ENCODE results near the gene GPER1. TPM values are rescaled to one million over a fixed set of nuclear protein-coding genes. Genes with fewer than 3 reads are reported as not detected.
"Not testable (repeated sequence)": the region's sequence is repeated elsewhere in the genome, so short reads cannot be mapped to it uniquely, and the experiment has no call there.

Gene GPER1
- total RNA-seq: 1 to 10 TPM in 1 of 2 donors, under 1 TPM in 1; 0.24 to 1.1 TPM

DNA sequence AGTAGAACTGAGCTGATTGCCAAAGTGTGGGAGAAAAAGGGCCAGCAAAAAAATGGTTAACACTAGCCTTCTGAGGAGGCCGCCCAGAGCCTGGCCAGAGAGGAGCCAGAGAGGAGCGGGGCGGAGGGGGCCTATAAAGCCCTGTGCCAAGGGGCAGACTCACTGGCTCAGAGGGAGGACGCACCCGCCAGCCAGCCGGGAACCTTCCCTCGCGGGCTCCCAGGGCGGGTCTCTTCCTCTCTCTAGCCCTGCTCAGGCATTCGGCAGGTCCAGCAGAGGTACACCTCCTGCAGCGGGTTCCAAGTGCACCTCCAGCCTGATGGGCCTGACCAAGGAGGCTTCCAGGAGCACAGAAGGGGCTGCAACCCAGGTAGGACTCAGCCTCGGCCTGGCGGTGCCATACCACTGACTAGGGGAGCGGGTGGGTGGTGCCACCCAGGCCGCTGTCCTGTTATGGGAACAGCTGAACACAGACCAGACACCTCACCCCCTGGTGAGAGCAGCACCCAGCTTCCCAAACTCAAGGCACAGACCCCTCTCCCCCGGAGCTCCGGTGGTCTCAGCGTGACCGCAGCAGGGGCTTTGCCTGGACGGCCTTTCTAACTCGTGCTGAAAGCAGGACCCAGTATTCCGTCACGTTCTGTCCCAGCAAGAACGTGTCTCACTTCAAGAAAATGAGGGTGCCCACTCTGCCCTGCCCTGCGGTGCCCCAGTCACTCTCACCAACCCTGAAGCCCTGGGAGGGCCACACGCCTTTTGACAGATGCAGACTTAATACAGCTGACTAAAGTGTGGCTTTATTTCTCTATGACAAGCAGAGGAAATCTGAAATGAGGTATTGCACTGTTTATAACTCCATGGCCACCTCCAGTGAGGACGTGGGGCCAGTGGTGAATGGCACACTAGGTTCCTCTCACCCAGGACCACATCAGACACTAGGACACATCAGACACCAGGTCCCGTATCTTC lies at the start of gene GPER1:
TSS of gene GPER1 (plus strand) at position 162 of the 969 bp plus-strand sequence. CDS start 3,616 bp downstream, outside the sequence.
- Mint-ChIP-seq H3K4me1 (peaks cover 5% of the 10 kb centered on the region), H3K9me3 (no peaks in the 10 kb centered on the region), H3K4me3 (peak within 1 kb of the TSS; percentile 66), H3K27me3 (no peaks in the 10 kb centered on the region), H3K27ac (no peak within 1 kb of the TSS), H3K36me3 (ENCODE audit: low read depth) (no peaks in the 10 kb centered on the region)
- ATAC-seq (replicated peaks): no peak

- H3K27ac Mint-ChIP-seq; H3K9me3 Mint-ChIP-seq; H3K4me3 Mint-ChIP-seq; ATAC-seq (replicated peaks); H3K27me3 Mint-ChIP-seq; H3K36me3 Mint-ChIP-seq (ENCODE audit: low read depth); H3K4me1 Mint-ChIP-seq: not testable (repeated sequence)
Measured at GRCh38 chr7:1040233-1040632, 47.7 kb upstream of the GPER1 start.

GRCh38 chr7:1040790-1041189 lies 47.1 kb upstream of the GPER1 start:
- Mint-ChIP-seq H3K36me3 (ENCODE audit: low read depth) (no peaks in the 10 kb centered on the region), H3K27me3 (no peaks in the 10 kb centered on the region), H3K4me3 (no peak overlapping the region), H3K27ac (no peak overlapping the region), H3K9me3 (no peaks in the 10 kb centered on the region), H3K4me1 (peaks cover 9% of the 10 kb centered on the region)
- no peak for ATAC-seq (replicated peaks)

DNA sequence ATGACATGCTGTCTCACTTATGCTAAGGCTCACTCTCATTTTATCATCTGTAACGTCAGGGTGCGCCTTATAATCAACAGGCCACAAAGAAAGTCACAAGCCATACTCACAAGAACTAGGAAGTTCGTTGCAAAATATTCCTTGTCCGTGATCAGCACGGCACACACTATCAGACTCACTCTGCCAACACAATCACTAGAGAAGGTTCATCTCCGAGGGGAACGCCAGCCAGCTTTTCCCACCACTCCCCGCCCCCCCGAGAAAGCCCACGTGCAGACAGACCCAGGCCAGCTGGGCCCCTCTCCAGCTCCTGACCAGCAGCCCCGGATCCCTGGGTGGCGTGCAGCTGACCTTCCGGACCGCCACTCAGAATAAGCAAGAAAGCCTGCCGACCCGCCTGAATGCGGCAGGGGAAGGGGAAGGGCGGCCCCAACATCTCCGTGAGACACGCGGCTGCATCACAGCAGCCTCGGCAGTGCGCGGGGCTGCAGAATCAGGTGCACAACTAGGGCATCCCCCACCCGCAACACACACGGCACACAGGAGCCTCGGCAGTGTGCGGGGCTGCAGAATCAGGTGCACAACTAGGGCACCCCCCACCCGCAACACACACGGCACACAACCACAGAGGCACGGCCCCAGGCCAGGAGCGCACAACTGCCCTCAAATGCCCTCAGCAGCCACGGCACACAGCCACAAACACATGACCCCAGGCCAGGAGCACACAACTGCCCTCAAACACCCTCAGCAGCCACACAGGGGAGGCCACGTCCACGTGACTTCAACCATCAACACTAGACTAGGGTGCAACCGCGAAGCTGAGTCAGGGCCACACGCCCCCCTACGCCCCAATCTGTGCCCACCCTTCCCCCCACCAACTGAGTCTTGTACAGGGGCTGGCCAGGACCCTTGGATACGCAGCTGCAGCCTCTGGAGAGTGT lies 46.1 kb upstream of the GPER1 start:
- Mint-ChIP-seq H3K27me3 (no peaks in the 10 kb centered on the region), H3K4me1 (peaks cover 20% of the 10 kb centered on the region), H3K36me3 (ENCODE audit: low read depth) (no peaks in the 10 kb centered on the region), H3K9me3 (no peaks in the 10 kb centered on the region), H3K4me3 (no peak overlapping the region), H3K27ac (no peak overlapping the region)
- no peak for ATAC-seq (replicated peaks)

GRCh38 chr7:1042492-1042833 lies 45.5 kb upstream of the GPER1 start:
- H3K4me1 Mint-ChIP-seq: peaks cover 26% of the 10 kb centered on the region
- no peaks in the 10 kb centered on the region for H3K36me3 Mint-ChIP-seq (ENCODE audit: low read depth)
- no peak overlapping the region for H3K27ac Mint-ChIP-seq
- H3K4me3 Mint-ChIP-seq: no peak overlapping the region
- ATAC-seq (replicated peaks): no peak
- H3K9me3 Mint-ChIP-seq: no peaks in the 10 kb centered on the region
- H3K27me3 Mint-ChIP-seq: no peaks in the 10 kb centered on the region

- H3K4me1 Mint-ChIP-seq: peaks cover 36% of the 10 kb centered on the region
- H3K36me3 Mint-ChIP-seq (ENCODE audit: low read depth): no peaks in the 10 kb centered on the region
- H3K4me3 Mint-ChIP-seq: peak overlapping the region; percentile 77
- peak overlapping the region; percentile 68 for H3K27ac Mint-ChIP-seq
- no peak for ATAC-seq (replicated peaks)
- no peaks in the 10 kb centered on the region for H3K9me3 Mint-ChIP-seq
- H3K27me3 Mint-ChIP-seq: no peaks in the 10 kb centered on the region
Measured at GRCh38 chr7:1043552-1044188, 44.2 kb upstream of the GPER1 start.

- H3K4me3 Mint-ChIP-seq: peak within 1 kb of the TSS; percentile 87
- ATAC-seq (replicated peaks): peak; percentile 94
- H3K4me1 Mint-ChIP-seq: peaks cover 44% of the 10 kb centered on the region
- no peaks in the 10 kb centered on the region for H3K27me3 Mint-ChIP-seq
- peak within 1 kb of the TSS; percentile 68 for H3K27ac Mint-ChIP-seq
- no peaks in the 10 kb centered on the region for H3K36me3 Mint-ChIP-seq (ENCODE audit: low read depth)
- no peaks in the 10 kb centered on the region for H3K9me3 Mint-ChIP-seq
Measured at GRCh38 chr7:1044189-1045068, 43.5 kb upstream of the GPER1 start, which contains the start of gene GPR146. GPR146 (plus strand) TSS chr7:1044546; CDS start chr7:1057516, 12,970 bp downstream.

DNA sequence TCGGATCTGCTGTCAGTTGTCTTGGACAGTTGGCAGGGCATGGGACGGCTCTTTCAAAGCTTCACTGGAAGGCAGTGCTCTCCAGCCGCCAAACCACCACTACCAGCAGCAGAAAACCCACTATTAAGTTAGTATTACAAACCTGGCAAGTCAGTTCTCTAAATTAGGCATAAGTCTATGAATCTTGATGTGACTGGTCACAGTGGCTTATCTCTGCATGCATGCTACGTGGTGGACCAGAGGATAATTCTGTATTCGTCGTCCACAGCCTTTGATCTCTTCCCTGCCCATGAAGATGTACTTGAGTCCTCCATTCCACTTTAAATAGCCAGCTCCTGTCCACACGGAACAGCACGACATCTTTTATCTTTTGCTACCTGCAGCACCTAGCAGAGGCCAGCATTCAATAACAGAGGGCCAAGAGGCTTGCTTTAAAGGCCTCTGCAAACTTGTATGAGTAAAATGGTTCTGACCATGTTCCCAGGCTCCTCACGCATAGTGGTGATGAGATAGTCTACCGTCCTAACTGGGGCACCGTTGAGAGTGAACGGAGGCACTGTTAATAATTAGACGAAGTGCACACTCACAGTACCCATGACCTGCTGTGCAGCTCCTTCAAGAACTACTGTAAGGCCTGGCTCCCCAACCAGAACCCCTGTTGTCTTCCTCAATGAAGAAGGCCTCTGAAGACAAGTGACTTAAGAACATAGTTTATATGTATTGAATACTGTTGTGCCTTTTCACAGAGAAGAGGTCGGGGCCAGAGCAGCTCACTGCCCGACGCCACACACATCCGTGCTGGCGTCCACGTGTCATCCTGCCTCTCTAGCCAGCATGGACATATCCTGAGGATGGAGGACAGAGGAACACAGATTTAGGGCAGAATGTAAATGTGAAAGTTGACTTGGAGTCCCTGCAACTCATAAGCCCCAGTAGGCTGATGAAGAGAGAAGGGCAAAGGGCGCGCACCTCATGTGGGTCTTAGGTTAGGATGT lies 42.5 kb upstream of the GPER1 start:
- Mint-ChIP-seq H3K27ac (peak overlapping the region; percentile 58), H3K9me3 (no peaks in the 10 kb centered on the region), H3K4me1 (peaks cover 44% of the 10 kb centered on the region), H3K4me3 (peak overlapping the region; percentile 87), H3K27me3 (no peaks in the 10 kb centered on the region), H3K36me3 (ENCODE audit: low read depth) (no peaks in the 10 kb centered on the region)
- ATAC-seq (replicated peaks): no peak

- no peaks in the 10 kb centered on the region for H3K36me3 Mint-ChIP-seq (ENCODE audit: low read depth)
- H3K4me3 Mint-ChIP-seq: peak overlapping the region; percentile 87
- no peaks in the 10 kb centered on the region for H3K27me3 Mint-ChIP-seq
- no peak overlapping the region for H3K27ac Mint-ChIP-seq
- no peaks in the 10 kb centered on the region for H3K9me3 Mint-ChIP-seq
- ATAC-seq (replicated peaks): no peak
- H3K4me1 Mint-ChIP-seq: peaks cover 49% of the 10 kb centered on the region
Measured at GRCh38 chr7:1046722-1047679, 40.9 kb upstream of the GPER1 start.

DNA sequence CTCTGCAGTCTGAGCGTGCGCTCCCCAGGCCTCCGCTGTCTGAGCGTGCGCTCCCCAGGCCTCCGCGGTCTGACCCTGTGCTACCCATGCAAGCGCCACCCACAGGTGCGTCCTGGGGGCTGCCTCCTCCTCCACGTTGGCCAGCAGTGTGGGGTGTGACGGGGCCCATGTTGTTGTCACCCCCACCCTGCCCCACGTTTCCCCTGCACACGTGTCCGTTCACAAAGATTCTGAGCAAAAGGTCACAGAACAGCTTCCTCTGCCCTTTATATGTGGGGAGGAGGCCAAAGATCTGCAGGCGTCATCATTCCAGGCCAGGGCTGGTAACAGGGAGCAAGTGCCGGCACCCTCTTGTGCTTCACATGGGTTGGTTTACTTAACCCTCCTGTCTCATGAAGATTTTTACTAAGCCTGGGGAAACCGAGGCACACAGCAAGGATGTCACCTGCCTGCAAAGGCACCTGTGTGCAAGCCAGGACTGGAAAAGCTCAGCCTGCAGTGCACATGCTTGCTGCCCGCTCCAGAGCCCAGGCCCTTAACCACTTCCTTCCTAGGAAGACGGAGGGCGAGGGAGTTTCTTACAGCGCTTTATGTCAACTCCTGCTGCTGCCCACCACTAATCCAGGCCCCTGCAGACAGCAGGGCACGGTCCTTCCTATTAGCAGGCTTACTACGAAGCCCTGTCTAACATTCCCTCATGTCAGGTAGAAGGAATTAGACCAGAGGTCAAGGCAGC lies 38.7 kb upstream of the GPER1 start:
- H3K4me3 Mint-ChIP-seq: peak overlapping the region; percentile 87
- ATAC-seq (replicated peaks): no peak
- no peak overlapping the region for H3K27ac Mint-ChIP-seq
- H3K36me3 Mint-ChIP-seq (ENCODE audit: low read depth): no peaks in the 10 kb centered on the region
- H3K4me1 Mint-ChIP-seq: peaks cover 49% of the 10 kb centered on the region
- no peaks in the 10 kb centered on the region for H3K9me3 Mint-ChIP-seq
- no peaks in the 10 kb centered on the region for H3K27me3 Mint-ChIP-seq

DNA sequence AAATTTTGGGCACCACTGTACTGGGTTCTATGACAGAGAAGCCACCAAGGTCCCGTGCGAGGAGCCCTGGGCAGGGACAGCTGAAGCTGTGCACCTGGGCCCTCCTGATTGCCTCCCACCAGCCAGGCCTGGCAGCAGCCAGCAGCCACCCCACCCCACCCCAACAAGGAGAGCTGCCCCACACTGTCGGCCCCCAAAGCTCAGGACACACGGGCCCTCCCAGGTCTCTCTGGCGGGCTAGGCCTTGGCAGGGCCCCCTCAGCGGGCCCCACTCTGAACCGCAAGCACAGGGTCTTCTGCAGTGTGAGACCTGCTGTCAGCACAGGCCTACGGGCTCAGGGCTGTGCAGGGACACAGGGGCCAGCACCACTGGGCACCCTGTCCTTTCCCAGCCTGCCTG lies 38.1 kb upstream of the GPER1 start:
- ATAC-seq (replicated peaks): no peak
- Mint-ChIP-seq H3K4me3 (peak overlapping the region; percentile 87), H3K4me1 (peaks cover 49% of the 10 kb centered on the region), H3K27me3 (no peaks in the 10 kb centered on the region), H3K9me3 (no peaks in the 10 kb centered on the region), H3K36me3 (ENCODE audit: low read depth) (no peaks in the 10 kb centered on the region), H3K27ac (no peak overlapping the region)
